SJCRH30 (cell line): ENCODE measurements around the gene GLTPD2. TPM values are rescaled to one million over a fixed set of nuclear protein-coding genes. Genes with fewer than 3 reads are reported as not detected.
"Not testable (repeated sequence)": the region's sequence is repeated elsewhere in the genome, so short reads cannot be mapped to it uniquely, and the experiment has no call there.

Experiments
- DNase-seq, 2 experiments: peaks; one replicate each; pipeline ENCODE4 v3.0.0-alpha.2; 2015 to 2020
- H3K27ac ChIP-seq: fragments of 250-450 bp; sonication (Bioruptor Pico); 2 replicates; pipeline ENCODE4 v1.5.1; 2020; ENCODE audit warnings: mild to moderate bottlenecking, moderate library complexity
- H3K27me3 ChIP-seq: fragments of 250-450 bp; sonication (Bioruptor Pico); 2 replicates; pipeline ENCODE4 v1.5.1; 2020; ENCODE audit warnings: mild to moderate bottlenecking, moderate library complexity
- H3K36me3 ChIP-seq: fragments of 250-450 bp; sonication (Bioruptor Pico); 2 replicates; pipeline ENCODE4 v1.5.1; 2020; ENCODE audit warnings: mild to moderate bottlenecking, moderate library complexity
- H3K4me1 ChIP-seq: fragments of 250-450 bp; sonication (Bioruptor Pico); 2 replicates; pipeline ENCODE4 v1.5.1; 2020; ENCODE audit warnings: mild to moderate bottlenecking, moderate library complexity
- H3K4me3 ChIP-seq: fragments of 250-450 bp; sonication (Bioruptor Pico); 2 replicates; pipeline ENCODE4 v1.5.1; 2020; ENCODE audit warnings: mild to moderate bottlenecking, moderate library complexity
- H3K9me3 ChIP-seq: fragments of 250-450 bp; sonication (Bioruptor Pico); replicated peaks from 2 replicates; pipeline ENCODE4 v1.5.1; 2020; ENCODE audit warnings: mild to moderate bottlenecking, moderate library complexity
- total RNA-seq: library from RNA; depleted of rRNA; stranded (reverse); fragments of >200 nt; shearing (Covaris generic); gene quantifications from 2 replicates; pipeline ENCODE4 v1.2.3, GENCODE V29; 2014

Gene GLTPD2
- total RNA-seq, 1 experiment from 2014 or later = not detected

DNA sequence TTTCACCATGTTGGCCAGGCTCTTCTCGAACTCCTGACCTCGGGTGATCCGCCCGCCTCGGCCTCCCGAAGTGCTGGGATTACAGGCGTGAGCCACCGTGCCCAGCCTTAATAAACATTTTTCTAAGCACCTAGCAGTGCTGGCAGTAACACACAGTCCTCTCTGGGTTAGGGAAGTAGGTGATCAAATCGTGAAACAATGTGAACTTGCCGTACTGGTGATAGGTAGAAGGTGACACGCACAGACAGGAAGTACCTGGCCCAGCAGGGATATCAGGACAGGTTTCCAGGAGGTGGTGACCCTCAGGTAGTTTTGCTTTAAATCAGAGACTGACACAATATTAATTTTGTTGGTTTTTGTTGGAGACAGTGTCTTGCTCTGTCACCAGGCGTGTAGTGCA lies 22.7 kb downstream of the GLTPD2 start:
- H3K9me3 ChIP-seq = no peaks in the 10 kb centered on the region
- no peaks in the 10 kb centered on the region for H3K27me3 ChIP-seq
- H3K27ac ChIP-seq = no peak overlapping the region
- H3K4me3 ChIP-seq = no peak overlapping the region
- H3K4me1 ChIP-seq = no peaks in the 10 kb centered on the region
- H3K36me3 ChIP-seq = no peaks in the 10 kb centered on the region
- no peak for DNase-seq

DNA sequence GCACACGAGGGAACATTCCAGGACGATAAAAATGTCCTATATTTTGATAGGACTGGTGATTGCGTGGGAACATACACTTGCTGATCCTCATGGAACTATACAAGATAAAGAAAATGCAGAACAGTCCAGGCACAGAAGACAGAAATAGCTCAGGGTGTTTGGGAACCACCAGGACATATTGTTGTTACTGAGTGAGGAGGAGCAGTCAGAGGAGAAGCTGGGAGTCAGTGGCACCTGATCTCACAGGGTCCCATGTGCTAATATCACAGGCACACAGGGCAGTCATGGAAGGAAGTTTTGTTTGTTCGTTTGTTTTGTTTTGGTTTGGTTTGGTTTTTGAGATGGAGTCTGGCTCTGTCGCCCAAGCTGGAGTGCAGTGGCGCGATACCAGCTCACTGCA lies 23.9 kb downstream of the GLTPD2 start:
- Histone ChIP-seq H3K27ac (no peak overlapping the region), H3K9me3 (no peaks in the 10 kb centered on the region), H3K27me3 (no peaks in the 10 kb centered on the region), H3K36me3 (no peaks in the 10 kb centered on the region), H3K4me3 (no peak overlapping the region), H3K4me1 (no peaks in the 10 kb centered on the region)
- DNase-seq = no peak

DNA sequence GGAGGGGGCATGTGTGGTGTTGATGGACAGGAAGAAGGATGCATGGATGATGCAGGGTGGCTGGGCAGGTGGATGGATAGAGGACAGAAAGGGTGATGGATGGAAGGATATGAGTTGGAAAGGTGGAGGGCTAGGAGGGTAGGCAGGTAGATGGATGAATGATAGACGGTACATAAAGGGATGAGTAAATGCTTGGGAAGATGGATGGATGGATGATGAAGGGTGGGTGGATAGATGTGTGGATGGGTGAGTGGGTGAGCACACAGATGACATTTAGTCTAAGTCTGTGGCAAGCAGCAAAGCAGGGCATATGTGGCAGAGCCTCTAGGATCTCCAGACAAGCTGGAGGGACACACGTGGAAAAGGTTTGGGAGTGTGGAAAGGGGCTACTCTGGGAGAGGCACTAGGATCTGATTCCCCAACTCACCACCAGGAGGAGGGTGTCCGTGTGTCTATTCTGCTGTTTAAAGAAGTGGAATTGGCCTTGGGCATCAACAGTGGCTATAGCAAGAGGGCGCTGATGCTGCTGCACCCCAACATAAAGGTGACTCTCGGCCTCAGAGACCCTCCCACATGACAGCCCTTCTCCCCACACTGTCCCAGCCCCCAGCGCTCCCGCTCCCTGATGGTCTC lies 26.4 kb downstream of the GLTPD2 start:
- H3K9me3 ChIP-seq = no peaks in the 10 kb centered on the region
- no peak for DNase-seq
- H3K4me3 ChIP-seq = no peak overlapping the region
- no peak overlapping the region for H3K27ac ChIP-seq
- no peaks in the 10 kb centered on the region for H3K4me1 ChIP-seq
- H3K36me3 ChIP-seq = no peaks in the 10 kb centered on the region
- no peaks in the 10 kb centered on the region for H3K27me3 ChIP-seq

DNA sequence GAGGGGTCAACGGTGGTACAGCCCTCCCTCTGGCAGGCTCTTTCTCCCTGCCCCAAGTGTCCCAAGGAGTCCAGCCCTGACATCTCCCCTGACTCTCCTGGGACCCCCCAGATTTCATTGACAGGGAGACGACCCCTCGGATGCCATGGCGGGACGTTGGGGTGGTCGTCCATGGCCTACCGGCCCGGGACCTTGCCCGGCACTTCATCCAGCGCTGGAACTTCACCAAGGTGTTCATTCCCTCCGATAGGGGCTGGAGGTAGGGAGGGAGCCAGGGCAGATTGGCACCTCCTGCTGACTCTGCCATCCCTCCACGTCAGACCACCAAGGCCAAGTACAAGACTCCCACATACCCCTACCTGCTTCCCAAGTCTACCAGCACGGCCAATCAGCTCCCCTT lies 28.1 kb downstream of the GLTPD2 start:
- H3K4me3 ChIP-seq = no peak overlapping the region
- DNase-seq = no peak
- H3K9me3 ChIP-seq = no peaks in the 10 kb centered on the region
- H3K36me3 ChIP-seq = no peaks in the 10 kb centered on the region
- no peak overlapping the region for H3K27ac ChIP-seq
- no peaks in the 10 kb centered on the region for H3K4me1 ChIP-seq
- H3K27me3 ChIP-seq = no peaks in the 10 kb centered on the region

DNA sequence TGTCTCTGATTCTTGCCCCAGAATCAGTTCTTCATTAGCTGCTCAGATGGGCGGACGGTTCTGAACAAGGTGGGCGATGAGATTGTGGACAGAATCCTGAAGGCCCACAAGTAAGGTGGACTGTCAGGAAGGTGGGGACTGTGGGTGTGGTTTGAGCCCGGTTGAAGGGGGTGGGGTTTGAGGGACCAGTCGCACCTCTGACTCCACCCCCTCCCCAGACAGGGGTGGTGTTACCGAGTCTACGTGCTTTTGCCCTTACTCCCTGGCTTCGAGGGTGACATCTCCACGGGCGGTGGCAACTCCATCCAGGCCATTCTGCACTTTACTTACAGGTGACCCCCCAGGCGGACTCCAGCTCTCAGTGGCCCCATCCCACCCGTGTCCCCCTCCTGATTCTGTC lies 29.5 kb downstream of the GLTPD2 start:
- H3K9me3 ChIP-seq = no peaks in the 10 kb centered on the region
- H3K4me3 ChIP-seq = no peak overlapping the region
- no peaks in the 10 kb centered on the region for H3K4me1 ChIP-seq
- H3K27ac ChIP-seq = no peak overlapping the region
- H3K27me3 ChIP-seq = no peaks in the 10 kb centered on the region
- no peak for DNase-seq
- no peaks in the 10 kb centered on the region for H3K36me3 ChIP-seq

DNA sequence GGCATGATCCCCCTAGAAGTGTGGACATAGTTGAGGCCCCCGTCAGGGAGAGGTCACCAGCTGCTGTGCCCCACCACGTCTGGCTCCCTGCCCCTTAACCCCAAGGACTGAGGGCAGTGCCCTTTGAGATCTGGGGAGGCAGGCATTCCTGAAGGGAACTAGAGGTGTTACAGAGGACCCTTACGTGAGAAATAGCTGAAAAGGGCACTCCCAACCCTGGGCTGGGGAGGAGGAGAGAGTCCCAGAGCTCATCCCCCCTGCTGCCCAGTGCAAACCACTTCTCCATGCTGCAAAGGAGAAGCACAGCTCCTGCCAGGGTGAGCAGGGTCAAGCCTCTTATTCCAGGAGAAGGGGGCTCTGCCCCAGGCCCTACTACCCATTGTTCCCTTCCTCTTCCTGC lies 34.1 kb downstream of the GLTPD2 start:
- Histone ChIP-seq H3K4me1 (no peaks in the 10 kb centered on the region), H3K36me3 (no peaks in the 10 kb centered on the region), H3K4me3 (no peak overlapping the region), H3K27ac (no peak overlapping the region), H3K27me3 (no peaks in the 10 kb centered on the region), H3K9me3 (no peaks in the 10 kb centered on the region)
- DNase-seq = no peak

DNA sequence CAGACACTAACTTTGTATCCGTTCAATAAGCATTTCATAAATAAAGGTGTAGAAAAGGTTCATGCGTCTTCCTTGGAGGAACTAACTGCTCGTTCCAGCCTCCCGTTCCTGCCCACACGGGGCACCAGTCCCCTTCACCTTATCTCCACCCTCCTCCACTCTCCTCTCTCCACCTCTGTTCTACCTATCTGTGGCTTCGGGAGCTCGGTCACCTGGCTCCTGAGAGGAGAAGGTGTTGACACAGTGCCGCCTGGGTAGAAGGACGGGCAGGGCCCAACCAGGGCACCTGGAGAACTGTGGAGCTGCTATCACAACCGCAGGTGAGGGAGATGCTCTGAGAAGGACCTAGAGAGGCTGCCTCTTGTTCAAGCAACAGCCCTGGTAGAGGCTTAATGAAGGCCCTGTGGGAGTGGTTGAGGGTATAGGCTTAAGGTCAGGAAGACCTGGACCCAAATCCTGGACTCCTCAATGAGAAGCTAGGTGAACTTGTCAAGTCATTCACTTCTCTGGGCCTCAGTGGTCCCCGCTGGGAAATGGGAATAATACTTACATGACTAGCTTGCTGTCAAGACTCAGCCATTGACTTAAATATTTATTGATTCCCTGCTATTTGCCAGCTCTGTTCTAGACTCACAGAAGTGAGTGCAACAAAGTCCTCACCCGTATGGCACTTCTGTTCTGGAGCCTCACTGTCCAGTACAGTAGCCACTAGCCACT lies 34.8 kb downstream of the GLTPD2 start:
- Histone ChIP-seq H3K9me3 (no peaks in the 10 kb centered on the region), H3K4me3 (no peak overlapping the region), H3K36me3 (no peaks in the 10 kb centered on the region), H3K27ac (no peak overlapping the region), H3K4me1 (no peaks in the 10 kb centered on the region), H3K27me3 (no peaks in the 10 kb centered on the region)
- no peak for DNase-seq

DNA sequence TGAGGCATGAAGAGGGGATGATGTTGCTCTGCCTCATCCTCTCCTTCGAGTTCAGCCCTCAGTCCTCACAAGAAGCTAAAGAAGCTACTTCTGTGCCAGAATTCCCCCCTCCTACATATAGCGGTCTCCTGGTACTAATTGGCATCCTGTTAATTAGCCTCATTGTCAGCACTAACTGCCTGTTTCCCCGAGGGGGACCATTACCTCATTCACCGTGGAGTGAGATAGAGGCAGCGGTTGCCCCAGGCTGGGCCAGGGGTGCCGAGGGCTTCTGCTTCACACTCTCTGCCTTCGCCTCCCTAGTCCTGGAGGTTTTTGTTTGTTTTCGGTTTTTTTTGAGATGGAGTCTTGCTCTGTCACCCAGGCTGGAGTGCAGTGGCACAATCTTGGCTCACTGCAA lies 38.6 kb downstream of the GLTPD2 start:
- no peak for DNase-seq
- Histone ChIP-seq H3K9me3 (no peaks in the 10 kb centered on the region), H3K4me1 (no peaks in the 10 kb centered on the region), H3K4me3 (no peak overlapping the region), H3K27me3 (no peaks in the 10 kb centered on the region), H3K27ac (no peak overlapping the region), H3K36me3 (no peaks in the 10 kb centered on the region)

DNA sequence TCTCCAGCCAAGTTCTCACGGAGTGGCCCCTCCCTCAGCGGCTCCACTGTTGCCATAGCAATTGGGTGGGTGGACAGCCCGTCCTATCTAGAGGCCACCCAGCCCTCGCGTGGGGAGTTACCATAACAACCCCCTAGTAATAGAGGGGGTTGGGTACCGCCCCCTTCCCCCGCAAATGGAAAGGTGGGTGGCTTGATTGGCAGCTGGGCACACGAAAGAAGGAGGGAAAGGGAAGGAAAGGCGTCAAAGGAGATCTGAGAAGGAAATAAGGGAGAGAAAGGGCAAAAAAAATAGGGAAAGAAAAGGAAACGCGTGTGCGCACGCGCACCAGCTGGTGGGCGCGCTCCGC lies 44.0 kb downstream of the GLTPD2 start:
- H3K36me3 ChIP-seq, H3K9me3 ChIP-seq, DNase-seq, H3K4me1 ChIP-seq, H3K27me3 ChIP-seq: not testable (repeated sequence)
- Histone ChIP-seq H3K27ac (peak overlapping the region; percentile 19; the same call in 1 of the 2 replicates), H3K4me3 (peak overlapping the region; percentile 87)

DNA sequence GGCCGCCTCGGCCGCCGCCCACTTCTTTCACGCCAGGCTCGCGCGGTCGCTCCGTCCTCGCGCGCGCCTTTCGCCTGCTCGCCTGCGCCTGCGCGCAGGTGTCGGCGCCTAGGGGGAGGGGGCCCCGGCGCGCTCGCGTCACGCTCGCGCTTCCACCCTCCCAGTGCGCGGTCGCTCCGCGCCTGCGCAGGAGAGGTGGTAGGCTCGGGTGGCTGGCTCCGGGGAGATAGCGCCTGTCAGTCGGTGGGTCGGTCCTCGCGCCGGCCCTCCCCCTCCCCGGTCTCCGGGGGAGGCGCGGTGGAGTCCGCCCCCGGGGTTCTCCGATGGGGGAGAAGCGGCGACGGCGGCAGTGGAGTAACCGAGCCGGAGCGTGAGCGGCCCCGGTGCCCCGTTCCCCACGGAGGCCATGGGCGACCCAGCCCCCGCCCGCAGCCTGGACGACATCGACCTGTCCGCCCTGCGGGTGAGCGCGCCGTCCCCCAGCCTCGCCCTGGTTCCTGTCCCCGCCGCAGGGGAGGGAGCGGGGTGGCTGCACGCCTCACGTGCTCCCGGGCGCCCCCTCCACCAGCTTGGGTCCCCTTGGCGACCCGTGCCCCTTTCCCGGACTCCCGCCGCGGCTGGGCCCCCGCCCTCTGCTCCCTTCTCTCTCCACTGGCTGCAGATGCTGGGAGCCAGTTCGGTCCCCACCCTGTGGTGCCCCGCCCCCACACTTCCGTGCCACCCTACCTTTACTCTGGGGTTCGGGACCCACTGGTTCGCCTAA lies 44.6 kb downstream of the GLTPD2 start, which contains the start of gene MINK1:
TSS of gene MINK1 (plus strand) at position 163 of the 763 bp plus-strand sequence. CDS start at position 407, 244 bp downstream.
- Histone ChIP-seq H3K4me3 (peak within 1 kb of the TSS; percentile 87), H3K9me3 (no peaks in the 10 kb centered on the region), H3K27ac (peak within 1 kb of the TSS; percentile 21; the same call in 1 of the 2 replicates), H3K4me1 (peaks cover 3% of the 10 kb centered on the region; the same call in 1 of the 2 replicates), H3K36me3 (no peaks in the 10 kb centered on the region), H3K27me3 (no peaks in the 10 kb centered on the region)
- DNase-seq = peak; percentile 78 to 88

DNA sequence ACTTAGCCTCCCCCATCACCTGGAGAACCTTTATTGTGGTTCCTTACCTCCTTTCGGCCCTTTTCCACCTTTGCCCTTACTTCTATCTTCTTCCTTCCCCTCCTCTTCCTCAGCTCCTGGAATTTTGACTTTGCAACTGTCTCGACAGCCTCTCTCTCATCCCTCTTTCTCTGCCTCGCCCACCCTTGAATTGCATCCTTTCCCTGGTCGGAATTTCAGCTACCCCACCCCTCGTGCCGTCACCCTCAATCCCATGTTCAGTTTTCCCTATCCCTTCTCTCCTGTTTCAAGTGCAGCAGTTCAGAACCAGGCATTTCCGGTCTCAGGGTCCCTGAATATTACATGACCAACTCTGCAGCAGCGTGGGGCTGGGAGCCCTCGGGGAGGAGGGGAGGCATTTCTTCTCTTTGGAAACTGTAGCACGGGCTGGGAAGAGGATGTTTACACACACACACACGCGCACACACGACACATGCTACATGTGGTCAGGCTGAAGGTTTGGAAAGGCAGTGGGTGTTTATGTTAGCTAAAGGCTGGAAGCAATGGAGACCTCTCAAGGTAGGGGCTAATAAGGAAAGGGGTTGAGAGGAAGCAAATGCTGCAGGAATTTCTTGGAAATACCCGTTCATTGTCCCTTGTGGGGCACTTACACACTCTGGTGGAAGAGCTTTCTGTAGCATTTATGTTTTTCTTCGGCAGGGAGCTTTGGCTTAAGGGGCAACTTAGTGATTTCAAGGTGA lies 45.3 kb downstream of the GLTPD2 start:
- Histone ChIP-seq H3K4me3 (peak overlapping the region; percentile 87), H3K4me1 (peaks cover 3% of the 10 kb centered on the region; the same call in 1 of the 2 replicates)

DNA sequence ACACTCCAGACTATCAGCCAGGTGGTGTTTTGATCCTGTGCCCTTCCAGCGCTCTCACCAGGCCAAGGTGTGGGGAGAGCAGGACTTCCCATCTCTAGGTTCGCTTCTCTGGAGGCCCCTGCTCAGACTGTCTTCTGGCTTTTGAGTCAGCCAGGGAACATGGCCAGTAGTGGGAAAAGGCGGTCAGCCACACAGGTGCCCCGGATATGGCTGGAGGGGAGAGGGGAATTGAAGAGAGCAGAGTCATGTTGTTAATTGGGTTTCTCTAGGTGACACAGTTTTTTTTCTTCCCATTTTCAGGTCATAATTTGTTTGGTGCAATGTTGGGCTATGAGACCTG lies 45.9 kb downstream of the GLTPD2 start:
- Histone ChIP-seq H3K36me3 (no peaks in the 10 kb centered on the region), H3K27ac (no peak overlapping the region), H3K9me3 (no peaks in the 10 kb centered on the region), H3K4me1 (peaks cover 3% of the 10 kb centered on the region; the same call in 1 of the 2 replicates), H3K27me3 (no peaks in the 10 kb centered on the region), H3K4me3 (peak overlapping the region; percentile 87; the same call in 1 of the 2 replicates)
- no peak for DNase-seq

More for the DNA sequence above, 45.3 kb downstream of the GLTPD2 start:
- Histone ChIP-seq H3K27me3 (no peaks in the 10 kb centered on the region), H3K27ac (peak overlapping the region; percentile 21; the same call in 1 of the 2 replicates), H3K9me3 (no peaks in the 10 kb centered on the region), H3K36me3 (no peaks in the 10 kb centered on the region)
- DNase-seq = peak; percentile 27 to 48

DNA sequence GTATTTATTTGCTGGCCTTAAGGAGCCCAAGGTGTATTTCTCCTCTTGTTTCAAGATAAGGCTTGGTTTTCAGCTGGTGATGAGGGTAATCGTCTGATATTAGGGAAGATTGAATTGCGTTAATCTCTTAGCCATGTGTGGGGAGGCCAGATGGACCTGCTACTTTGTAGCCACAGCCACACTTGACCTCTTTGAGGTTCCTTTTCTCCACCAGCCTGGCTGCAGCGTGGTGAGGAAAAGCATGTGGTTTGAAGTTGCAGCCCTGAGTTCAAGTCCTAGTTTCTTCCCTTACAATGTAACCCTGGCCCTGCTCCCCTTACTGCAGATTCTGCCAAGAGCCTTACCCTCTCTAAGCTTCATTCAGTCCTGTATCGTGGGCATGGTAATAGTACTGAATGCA lies 47.5 kb downstream of the GLTPD2 start:
- Histone ChIP-seq H3K9me3 (no peaks in the 10 kb centered on the region), H3K27me3 (no peaks in the 10 kb centered on the region), H3K36me3 (no peaks in the 10 kb centered on the region), H3K4me1 (peaks cover 3% of the 10 kb centered on the region; the same call in 1 of the 2 replicates), H3K4me3 (no peak overlapping the region), H3K27ac (no peak overlapping the region)
- no peak for DNase-seq

DNA sequence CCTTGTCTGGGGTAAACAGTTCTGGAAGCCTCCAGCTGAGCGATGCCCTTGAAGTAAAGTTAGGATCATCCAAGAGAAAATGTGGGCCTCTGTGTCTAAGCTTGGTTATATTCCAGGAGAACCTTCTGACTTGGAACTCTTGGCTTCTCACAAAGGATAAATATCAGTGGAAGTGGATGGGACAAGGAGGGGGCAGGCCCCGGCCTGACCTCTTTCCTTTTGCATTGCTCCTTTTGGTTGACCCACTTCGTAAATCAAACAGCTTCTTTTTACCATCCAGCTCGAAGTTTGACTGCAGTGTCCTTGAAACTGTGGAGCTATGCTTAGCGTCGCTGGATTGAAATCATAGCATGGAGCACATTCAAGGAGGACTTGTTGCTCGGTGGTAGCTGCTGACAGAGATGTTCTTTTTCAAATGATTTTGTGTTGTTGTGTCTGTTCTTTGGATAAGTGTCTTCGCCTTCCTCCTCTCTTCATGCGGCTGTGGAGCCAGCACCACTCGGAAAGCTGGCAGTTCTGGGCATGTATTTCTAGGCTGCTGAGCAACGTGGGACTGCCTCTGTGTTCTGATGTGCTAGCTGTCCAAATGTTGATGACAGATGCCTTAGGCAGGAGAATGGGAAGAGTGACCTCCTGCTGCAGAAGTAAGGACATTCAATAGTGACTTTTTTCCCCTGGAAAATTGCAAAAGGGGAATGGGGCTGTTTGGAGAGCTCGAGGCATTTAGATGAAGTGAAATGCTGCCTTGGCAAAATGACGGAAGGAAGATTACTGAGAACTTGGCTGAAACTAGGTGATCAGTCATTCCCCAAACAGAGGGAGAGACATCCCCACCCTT lies 48.9 kb downstream of the GLTPD2 start:
- Histone ChIP-seq H3K27me3 (no peaks in the 10 kb centered on the region), H3K4me3 (no peak overlapping the region), H3K9me3 (no peaks in the 10 kb centered on the region), H3K4me1 (peaks cover 3% of the 10 kb centered on the region; the same call in 1 of the 2 replicates), H3K27ac (no peak overlapping the region), H3K36me3 (no peaks in the 10 kb centered on the region)
- no peak for DNase-seq
